ENCODE results near the gene DOCK8. TPM values are rescaled to one million over a fixed set of nuclear protein-coding genes. Genes with fewer than 3 reads are reported as not detected.

Gene DOCK8
- total RNA-seq, 1 donor from 2014 or later: 31.0 TPM

GRCh38 chr9:489198-490197, 274.8 kb downstream of the DOCK8 start:
- no peak for DNase-seq (ENCODE audit: low spot score)

GRCh38 chr9:494764-495163, 280.1 kb downstream of the DOCK8 start:
- DNase-seq (ENCODE audit: low spot score): no peak

- no peak for DNase-seq (ENCODE audit: low spot score)
These were observed 281.1 kb downstream of the DOCK8 start for GRCh38 chr9:495739-496138.

DNA sequence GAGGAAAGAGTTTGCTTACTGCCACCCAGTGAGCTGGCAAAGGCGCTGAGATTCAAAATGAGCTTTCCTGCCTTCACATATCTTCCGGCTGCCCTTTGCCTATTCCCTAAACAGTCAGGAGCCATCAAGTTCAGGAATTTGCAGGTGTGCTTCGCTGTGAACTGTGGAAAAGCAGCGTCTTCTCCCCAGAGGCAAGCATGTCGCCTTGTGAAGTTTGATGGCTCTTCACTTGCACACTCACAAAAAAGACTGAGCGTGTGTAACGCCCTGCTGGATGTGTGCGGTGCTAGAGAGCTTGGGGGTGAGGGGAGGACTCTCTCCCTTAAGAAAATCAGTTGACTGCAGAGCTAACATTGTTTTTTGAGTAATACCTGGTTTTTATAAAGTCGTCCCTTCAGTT, 288.7 kb downstream of the DOCK8 start:
- DNase-seq (ENCODE audit: low spot score): no peak

DNA sequence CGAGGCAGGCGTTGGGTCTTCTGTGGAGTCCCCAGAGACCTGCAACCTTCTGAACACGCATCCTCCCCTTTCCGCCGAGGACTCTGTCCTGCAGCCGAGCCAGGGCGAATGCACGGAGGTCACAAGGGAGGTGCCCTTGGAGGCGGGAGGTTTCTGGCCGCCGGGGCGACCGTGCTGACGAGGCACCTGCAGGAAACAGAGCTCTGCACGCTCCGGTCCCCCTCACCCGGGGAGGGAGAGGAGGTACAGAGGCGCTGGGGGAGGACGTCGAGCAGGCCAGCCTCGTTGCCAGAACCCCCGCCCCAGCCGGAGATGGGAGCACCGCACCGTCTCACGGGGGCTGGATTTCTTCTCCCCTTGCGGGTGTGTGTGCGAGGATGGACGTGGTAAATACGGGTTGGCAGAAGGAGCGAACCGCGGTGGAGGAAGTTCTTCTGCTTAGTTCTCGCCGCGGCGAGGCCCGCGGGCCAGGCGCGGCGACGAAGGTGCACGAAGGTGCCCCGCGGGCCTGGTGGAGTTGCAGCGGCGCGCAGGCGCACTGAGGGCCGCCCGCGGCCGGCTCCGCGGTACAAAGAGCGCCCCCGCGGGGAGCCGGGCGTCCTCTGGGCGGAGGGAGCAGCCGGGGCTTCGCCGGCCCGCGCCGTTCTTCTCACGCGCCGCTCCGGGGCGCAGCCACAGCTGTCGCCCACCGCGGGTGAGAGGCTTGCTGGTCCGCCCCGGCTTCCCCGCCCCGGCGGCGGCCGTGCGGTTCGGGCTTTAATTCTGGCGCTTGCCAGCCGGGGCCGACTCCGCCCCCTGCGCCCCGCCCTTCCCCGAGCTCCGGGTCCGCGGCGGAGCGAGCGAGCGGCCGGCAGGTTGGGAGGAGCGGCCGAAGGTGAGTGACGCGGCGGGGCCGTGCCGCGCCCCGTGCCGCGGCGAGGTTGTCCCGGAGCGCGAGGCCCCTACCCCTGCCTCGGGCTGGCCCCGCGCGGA, 289.5 kb downstream of the DOCK8 start, which contains the start of gene KANK1:
Gene KANK1, plus strand, starts transcription at position 815 of the 972 bp plus-strand sequence.
- no peak for DNase-seq (ENCODE audit: low spot score)

GRCh38 chr9:504921-505740, 290.5 kb downstream of the DOCK8 start:
- DNase-seq (ENCODE audit: low spot score): no peak

DNA sequence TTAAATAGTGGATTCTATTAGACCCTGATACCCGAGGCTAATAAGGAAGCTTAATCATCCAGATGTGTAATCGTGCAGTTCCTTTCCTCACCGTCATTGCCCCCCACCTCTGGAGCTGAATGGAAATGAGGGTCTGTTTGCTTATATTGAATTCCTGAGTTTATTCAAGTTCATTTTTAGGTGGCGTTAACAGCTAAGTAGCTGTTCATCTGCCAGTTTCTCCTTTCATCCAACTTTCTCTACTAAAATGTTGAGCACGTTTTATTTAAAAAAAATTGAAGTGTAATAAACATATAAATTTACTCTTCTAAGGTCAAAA, 291.0 kb downstream of the DOCK8 start:
- DNase-seq (ENCODE audit: low spot score): no peak

- DNase-seq (ENCODE audit: low spot score): no peak
These were observed 291.6 kb downstream of the DOCK8 start for GRCh38 chr9:506281-506680.

- DNase-seq (ENCODE audit: low spot score): no peak
These were observed 297.2 kb downstream of the DOCK8 start for GRCh38 chr9:511861-512260.

GRCh38 chr9:512555-513272, 298.0 kb downstream of the DOCK8 start:
- no peak for DNase-seq (ENCODE audit: low spot score)

Other genes with a start within 250 kb of the DOCK8 start
- gene WASHC1, start 185.4 kb upstream of the DOCK8 start, total RNA-seq: 12.4 TPM
- gene FOXD4, start 96.4 kb upstream of the DOCK8 start, total RNA-seq: 0.32 TPM
- gene ZNG1A, start 35.8 kb upstream of the DOCK8 start, total RNA-seq: 30.9 TPM